ENCODE data around the gene NPTN.
"Not testable (repeated sequence)": the region's sequence is repeated elsewhere in the genome, so short reads cannot be mapped to it uniquely, and the experiment has no call there.

The NPTN gene

DNA sequence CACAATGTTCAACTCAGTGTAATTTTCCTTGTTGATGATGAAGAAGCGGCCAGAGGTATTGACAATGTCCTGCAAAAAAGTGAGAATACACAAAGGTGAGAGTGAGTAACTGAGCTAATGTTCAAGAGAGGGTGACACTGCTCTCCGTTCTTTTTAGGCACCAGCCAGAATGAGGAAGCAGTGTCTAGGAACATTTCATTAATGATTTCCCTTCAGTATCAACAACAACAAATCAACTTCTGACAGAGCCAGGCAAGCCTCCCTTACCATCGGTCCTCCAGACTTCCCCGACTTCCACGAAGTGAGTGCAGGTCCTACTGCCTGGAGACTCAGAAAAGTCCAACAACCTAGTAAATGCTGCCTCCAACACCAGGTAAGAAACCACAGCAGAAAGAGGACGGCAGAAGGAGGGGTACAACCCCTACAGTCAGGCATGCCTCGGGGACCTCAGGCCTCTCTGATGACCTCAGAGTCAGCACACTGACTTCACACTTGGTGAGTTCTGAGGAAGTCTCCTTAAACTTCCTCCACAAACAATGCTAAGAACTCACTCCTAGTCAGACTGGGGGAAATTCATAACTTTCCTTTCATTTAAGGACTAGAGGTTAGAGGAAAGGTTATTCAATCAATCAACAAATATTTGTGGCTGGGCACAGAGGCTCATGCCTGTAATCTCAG lies 62.7 kb downstream of the NPTN start:
- DNase-seq (ENCODE audit: low spot score): no peak

DNA sequence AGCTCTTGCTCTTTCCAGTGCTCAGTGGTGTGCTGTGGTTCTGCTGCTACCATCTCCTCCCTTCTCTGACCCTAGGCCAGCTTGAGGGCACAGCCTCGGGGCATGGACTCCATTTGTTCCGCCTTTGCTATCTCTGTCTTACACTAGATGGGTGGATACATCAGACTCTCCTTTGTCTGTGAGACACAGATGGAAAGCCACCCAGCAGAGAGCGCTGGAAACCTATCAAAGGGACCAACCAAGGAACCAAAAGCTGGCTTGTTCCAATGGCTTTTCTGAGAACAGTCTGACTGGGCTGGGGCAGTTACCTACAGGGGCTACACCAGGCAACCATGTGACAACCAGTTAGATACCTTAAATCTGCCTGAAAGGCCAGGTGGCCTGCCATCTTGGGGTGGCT lies 63.8 kb downstream of the NPTN start:
- no peak for DNase-seq (ENCODE audit: low spot score)

DNA sequence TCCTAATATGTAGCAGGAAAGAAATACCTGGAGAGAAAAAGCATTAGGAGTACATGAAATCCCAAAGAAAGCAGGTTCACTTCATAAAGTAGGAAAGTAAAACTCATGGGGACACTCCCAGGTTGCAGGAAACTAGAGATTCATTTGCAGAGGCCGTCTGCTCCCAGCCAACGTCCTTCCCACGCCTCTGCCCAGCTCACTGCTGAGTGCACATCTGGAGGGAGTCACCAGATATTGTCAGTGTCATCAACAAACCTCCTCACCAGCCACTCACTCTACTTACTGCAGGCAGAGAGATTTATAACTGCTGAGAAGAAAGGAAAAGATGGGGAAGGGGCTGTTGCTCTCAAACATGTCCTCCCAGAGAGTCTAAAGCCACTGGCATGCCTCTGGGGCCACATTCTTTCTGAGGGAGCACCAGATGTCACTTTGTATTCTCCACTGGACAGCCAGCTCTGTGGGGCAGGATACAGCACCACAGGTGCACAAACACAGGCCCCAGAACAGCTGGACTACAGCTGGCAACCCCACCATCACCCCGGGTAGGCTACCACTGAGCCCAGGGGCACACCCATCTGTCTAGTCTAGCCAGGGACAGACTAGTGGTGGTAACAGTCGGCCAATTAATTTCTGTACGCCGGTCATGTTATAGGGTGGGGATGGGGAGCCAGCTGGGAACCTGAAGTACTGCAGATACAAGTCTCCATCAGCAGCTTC lies 64.5 kb downstream of the NPTN start:
- no peak for DNase-seq (ENCODE audit: low spot score)

DNA sequence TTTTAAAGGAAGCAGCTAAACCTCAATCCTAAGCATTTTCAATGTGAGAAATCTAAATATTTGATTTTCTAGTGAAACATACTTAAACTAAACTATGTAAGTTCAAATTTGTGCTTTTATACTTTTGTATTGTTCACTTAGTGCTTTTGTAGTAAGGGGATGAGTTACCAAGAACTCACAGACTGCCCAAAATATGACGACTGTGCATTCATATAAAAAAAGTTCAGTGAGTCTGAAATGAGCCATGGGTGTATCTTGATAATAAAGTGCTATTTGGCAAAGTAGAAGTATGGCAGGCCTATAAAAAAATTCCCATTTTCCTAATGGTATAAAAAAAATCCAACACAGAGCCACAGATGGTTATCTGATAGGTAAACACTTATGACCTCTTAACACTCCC lies 66.2 kb downstream of the NPTN start:
- DNase-seq (ENCODE audit: low spot score): no peak

DNA sequence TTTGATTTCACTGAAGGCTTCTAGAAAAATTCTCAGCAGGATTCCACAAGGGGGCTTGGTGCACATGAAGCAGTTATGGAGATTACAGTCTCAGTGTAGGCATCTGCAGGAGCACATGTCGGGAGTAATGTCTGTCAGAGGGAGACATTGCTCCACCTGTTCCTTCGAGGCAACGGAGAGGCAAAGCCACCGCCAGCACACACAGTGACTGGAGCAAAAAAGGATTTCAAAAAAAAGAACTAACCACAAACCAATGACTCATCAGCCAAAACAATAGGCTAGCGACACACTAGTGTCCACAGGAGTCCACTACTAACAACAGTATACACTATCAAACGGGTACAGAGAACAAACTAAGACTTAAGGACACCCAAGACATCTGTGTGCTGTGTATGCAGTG lies 68.9 kb downstream of the NPTN start:
- no peak for DNase-seq (ENCODE audit: low spot score)

DNA sequence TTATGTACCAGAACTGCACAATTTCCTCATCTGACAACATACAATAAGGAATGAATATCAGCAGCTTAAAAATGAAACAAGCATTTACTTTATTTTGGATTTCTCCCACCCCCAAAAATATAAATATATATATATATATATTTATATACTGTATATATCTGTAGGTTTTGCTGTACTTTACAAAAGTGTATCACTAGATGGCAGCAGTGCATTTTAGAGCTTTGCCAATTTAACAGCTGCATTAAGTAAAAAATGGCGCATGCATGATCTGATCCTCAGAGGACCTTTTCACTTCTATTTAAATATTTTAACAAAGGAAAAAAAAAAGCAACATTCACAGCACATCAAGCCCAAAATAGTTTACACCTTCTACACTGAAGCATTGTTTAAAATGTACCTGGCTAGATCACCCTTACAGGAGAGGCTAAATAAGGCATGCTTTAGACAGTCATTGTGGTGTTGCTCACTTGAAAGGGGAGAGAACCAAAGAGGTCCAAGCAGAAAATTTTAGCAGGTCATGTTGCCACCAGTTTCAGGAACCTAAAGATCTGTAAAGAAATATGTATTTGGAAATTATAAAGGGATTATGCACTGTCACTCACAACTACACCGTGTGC lies 72.6 kb downstream of the NPTN start:
- DNase-seq (ENCODE audit: low spot score): no peak

DNA sequence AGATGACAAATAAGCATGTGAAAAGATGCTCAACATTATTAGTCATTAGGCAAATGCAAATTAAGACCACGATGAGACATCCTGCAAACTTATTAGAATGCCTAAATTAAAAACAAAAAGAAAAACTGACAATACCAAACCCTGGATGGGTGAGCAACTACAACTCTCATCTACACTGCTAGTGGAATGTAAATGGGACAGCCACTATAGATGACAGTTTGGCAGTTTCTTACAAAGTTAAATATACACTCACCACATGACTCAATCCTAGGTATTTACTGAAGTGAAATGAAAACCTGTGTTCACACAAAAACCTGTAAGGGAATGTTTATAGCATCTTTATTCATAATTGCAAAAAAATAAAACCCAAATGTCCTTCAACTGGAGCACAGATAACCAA lies 74.7 kb downstream of the NPTN start:
- no peak for DNase-seq (ENCODE audit: low spot score)

DNA sequence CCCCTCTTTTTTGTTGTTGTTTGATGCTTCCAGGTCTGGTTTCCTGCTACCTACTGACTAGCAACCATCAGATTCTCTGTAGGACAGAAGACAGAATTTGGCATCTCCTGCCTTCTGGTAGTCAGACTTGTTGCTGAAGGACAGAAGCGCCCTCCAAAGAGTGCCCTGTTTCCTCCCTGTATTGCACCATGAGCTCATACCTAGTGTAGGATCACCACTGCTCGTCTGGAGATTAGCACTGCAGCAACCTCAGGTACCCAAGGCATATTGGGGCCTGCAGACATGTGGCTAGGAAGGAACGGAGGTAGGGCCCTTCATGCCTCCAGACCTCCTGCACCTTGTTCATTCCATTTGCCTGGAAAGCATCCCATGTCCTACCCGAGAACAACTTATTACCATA lies 78.1 kb downstream of the NPTN start:
- no peak for DNase-seq (ENCODE audit: low spot score)

DNA sequence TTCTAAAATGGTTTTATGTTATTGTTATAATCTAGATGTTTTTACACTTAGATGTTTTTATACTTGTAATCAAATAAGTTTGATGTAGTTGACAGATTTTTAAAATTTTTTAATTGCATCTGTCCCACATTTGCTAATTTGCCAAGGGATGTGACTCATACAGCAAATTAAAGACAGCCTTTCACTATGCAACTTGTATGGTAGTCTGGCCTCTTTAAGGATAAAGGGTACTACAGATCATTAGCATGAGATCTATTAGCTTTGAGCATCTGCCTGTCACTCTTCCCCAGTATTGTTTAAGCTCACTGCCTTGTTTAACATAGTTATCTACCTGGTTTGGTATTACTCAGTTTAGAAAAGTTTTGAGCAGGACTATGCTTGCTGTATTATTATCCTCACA lies 83.0 kb downstream of the NPTN start:
- DNase-seq (ENCODE audit: low spot score): no peak

DNA sequence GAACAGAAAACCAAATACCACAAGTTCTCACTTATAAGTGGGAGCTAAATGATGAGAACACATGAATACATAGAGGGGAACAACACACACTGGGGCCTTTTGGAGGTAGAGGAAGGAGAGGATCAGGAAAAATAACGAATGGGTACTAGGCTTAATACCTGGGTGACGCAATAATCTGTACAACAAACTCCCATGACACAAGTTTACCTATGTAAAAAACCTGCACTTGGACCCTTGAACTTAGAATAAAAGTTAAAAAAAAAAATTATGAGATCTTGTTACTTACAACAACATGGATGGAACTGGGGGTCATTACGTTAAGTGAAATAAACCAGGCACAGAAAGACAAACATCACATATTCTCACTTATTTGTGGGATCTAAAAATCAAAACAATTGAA lies 84.3 kb downstream of the NPTN start:
- not testable (repeated sequence) for DNase-seq (ENCODE audit: low spot score)

DNA sequence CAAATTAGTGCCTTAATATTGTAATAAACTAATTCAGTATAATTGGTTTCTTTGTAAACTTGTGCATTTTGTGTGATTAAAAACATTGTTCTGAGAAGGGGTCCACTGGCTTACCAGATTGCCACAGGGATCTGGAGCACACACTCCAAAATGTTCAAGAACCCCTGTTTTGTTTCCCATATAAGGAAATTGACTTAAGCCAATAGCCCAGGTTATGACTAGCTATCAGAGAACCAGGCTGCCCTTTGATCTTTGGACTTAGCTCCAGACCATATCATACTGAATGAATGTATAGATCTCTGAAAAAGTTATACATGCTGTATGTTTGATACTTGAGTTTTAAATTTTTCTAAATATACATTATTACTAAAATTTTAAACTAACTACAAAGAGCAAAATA lies 91.7 kb downstream of the NPTN start:
- DNase-seq (ENCODE audit: low spot score): no peak

DNA sequence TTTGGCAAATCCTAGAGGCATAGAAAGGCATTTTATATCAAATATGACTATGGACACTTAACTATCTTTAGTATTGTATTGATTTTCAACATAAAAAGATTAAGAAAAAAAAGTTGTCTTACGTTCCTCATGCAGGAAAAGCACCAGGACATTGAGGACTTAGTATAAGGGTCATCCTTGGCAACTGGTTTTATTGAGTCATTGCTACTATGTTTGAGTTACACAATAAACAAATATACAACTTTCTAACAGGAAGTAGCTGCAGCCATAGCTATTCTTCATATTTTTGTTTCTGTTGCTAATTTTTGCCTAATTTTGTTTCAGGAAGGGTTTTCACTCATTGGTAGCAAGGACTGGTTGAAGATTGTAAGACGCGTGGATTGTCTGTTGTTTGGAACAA lies 93.0 kb downstream of the NPTN start:
- no peak for DNase-seq (ENCODE audit: low spot score)

DNA sequence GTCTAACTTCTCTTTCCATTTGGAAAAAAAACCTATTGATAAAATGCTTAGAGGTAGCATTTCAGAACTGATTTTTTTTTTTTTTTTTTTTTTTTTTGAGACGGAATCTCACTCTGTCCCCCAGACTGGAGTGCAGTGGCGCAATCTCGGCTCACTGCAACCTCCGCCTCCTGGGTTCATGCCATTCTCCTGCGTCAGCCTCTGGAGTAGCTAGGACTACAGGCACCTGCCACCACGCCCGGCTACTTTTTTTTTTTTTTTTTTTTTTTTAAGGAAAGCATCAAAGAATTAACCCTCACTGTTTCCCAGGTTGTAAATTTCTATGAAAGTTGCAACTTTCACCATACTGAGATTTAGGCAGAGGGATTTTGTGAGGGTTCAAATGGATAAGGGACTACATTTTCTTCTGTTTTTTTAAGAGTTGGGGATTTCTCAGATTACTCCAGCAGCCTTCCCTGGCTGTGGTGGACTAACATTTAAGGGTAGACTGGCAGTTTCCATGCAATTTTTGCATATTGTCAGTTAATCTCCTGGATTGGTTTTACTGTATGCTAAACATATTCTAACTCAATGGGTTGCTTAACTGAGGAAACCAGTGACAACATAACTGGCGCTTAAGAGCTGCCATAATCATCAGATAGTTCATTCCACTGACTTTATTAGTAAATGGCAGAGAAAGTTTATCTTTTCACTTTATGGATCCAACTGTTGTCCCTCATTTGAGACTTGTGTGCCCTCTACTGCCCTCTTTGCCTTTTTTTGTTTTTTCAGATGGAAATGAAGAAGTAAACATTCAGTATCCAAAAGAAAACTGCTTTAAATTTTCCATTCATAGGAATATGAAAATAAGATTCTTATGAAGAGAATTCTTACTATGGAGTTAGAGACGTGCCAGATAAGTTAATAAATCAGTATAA lies 93.7 kb downstream of the NPTN start:
- no peak for DNase-seq (ENCODE audit: low spot score)

DNA sequence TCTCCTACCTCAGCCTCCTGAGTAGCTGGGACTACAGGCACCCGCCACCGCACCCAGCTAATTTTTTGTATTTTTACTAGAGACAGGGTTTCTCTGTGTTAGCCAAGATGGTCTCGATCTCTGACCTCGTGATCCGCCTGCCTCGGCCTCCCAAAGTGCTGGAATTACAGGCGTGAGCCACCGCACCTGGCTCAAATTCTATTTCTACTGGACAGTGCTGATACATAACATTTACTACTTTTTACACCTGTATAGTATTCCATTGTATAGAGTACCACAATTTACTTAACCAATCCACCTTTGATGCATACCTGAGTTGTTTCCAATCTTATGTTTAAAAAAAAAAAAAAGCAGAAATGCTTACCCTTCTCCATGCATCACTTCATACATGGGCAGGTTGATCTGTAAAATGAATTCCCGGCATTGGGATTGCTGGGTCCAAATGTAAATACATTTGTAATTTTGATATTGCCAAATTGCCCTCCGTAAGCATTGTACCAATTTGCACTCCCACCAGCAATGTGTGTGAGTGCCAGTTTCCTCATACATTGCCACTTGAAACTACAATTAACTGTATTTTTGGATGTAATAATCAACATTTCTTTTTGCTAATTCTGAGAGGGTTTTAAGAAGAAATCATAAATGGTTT lies 94.5 kb downstream of the NPTN start:
- no peak for DNase-seq (ENCODE audit: low spot score)

DNA sequence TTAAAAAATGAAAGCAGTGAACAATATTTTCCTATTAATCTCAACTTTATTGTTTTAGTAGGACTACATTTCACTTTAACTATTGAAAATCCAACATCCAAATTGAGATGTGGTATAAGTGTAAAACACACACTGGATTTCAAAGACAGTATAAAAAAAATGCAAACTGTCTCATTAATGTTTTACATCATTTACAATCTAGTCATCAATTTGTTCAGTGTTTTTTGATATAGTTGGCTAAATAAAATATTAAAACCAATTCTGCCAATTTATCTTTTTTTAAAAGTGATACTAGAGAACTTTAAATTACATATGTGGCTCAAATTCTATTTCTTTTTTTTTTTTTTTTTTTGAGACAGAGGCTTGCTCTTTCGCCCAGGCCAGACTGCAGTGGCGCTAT lies 95.1 kb downstream of the NPTN start:
- DNase-seq (ENCODE audit: low spot score): no peak

DNA sequence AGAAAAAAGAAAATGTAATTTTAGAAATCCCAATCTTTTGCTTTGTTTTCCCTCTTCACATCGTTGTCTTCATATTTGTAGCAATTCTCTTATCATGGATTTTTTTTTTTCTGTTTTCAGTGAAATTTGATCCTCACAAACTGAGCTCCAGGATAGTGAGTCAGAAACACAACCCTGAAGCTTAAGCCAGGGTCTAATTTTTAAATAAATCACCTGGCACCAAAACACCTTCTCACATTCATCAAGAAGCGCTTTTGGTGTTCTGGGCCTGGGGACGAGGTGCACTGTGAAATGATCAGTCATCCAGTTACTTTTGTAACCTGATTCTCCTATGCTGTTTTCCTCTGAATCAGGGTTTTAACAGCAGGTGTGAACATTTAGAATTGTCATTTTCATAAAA lies 102.5 kb downstream of the NPTN start:
- DNase-seq (ENCODE audit: low spot score): no peak

DNA sequence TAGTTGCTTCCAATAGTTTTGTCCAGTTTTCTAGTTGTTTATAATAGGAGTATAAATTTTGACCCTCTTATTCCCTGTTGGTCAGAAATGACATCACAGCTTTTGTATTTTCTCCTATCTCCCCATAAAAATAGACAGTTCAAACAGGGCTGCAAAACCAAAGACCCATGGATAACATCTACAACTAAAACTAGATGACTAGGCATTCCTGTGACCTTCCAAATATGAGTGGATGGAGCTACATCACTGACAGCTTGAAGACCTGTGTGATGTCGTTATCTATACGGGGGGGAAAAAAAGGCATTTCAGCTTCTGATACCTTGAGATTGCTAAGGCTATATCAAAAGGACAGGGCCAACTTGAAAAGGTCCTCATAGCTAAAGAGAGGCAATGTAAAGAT lies 105.6 kb downstream of the NPTN start:
- no peak for DNase-seq (ENCODE audit: low spot score)

DNA sequence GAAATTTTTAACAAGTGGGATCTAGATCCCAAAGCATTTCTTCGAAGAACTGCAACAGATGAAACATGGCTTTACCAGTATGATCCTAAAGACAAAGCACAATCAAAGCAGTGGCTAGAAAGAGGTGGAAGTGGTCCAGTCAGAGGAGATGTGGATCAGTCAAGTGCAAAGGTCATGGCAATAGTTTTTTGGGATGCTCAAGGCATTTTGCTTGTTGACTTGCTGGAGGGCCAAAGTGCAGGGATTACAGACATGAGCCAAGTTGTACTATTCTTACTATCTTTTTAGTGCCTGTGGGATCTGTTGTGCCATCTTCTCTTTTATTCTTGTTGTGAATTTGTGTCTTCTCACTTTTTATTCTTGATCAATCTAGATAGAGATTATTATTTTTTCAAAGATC lies 108.3 kb downstream of the NPTN start:
- DNase-seq (ENCODE audit: low spot score): no peak

DNA sequence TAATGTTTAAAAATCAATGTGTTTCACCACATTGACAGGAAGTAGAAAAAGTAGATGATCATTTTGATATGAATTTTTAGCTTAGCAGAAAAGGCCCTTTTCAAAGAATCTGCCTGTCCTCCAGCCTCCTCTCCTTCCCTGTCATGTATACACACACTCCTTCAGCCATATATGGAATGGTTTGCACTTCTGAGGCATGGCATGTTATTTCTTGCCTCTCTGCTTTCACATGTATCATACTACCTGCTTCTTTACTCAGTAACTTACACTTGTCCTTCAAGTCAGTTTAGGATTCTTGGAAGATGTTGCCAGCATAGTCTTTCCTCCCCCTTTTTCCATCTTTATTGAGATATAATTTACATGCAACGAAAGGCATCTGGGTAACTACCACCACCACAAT lies 111.2 kb downstream of the NPTN start:
- DNase-seq (ENCODE audit: low spot score): no peak

DNA sequence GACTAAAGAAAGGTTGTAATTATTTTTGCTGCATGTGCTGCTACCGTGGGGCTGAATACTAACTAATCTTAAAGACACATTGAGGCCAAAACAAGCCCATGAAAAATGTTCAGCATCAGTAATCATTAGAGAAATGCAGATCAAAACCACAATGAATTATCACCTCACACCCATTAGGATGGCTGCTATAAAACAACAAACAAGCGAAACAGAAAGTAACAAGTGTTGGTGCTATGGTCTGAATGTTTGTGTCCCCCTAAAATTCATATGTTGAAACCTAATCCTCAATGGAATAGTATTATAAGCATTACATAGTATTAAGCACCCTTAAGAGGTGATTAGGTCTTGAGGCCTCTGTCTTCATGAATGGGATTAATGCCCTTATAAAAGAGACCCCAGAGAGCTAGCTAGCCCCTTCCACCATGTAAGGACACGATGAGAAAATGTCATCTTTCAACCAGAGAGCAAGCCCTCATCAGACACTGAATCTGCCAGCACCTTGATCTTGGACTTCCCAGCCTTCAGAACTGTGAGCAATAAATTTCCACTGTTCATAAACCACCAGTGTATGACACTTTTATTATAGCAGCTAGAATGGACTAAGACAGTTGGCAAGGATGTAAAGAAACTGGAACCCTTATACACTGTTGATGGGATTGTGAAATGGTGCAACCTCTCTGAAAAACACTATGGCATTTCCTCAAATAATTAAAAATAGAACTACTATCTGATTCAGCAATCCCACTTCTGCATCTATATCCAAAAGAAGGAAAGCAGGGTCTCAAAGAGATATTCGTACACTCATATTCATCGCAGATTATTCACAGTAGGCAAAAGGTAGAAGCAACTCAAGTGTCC lies 114.1 kb downstream of the NPTN start:
- no peak for DNase-seq (ENCODE audit: low spot score)

All from iPS-NIHi11 (cell line).